Activated T-cell treated with anti-CD3 and anti-CD28 coated beads for 1 hour (primary cell): ENCODE results near the gene RNASE8.

ENCODE experiments used
- DNase-seq: peaks from one replicate; pipeline ENCODE4 v3.0.0-alpha.2; 2020; ENCODE audit warnings: low read depth

RNASE8 gene

DNA sequence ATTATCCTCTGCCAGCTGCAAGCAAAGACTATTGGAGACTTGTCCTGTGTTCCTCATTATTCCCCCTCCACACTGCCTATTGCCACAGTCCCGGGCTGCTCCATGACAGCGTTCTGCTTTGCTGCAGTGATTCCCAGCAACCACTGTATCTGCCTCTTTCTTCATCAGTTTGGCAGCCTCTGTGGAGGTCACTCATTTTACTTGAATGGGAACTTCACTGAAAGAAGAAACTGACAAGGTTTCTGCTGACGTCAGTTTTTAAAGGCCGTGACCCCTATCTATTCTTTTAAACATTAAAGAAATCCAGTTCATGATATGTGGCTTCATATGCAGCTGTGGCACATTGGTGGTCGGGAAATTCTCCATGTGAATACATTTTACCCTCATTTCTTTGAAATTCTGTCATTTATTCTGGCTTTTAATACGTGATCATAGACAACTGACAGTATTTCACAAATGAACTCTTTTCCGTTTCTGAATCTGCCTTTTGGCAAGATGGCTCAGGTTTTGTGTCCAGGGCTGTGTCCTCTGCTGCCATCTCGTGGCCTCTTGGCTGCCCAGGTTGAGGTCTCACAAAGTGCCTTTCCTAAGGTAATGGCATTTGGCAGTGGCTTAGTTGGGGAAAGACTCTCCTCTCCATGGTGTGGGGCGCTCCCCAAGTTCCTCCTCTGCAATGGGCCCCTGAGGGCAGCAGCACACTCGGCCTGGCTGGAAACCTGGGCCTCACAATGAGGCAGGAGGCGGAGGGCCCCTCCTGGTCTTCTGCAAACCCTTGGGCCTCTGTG is 49.1 kb downstream of the RNASE8 start:
- DNase-seq = peak; percentile 67

GRCh38 chr14:21107283-21107800 is 49.7 kb downstream of the RNASE8 start:
- no peak for DNase-seq
